ENCODE data around the gene P2RX5.
A peak's percentile ranks its signal among the peaks of the same experiment; 100 is the strongest.
"Not testable (repeated sequence)": the region's sequence is repeated elsewhere in the genome, so short reads cannot be mapped to it uniquely, and the experiment has no call there.

The P2RX5 gene

DNA sequence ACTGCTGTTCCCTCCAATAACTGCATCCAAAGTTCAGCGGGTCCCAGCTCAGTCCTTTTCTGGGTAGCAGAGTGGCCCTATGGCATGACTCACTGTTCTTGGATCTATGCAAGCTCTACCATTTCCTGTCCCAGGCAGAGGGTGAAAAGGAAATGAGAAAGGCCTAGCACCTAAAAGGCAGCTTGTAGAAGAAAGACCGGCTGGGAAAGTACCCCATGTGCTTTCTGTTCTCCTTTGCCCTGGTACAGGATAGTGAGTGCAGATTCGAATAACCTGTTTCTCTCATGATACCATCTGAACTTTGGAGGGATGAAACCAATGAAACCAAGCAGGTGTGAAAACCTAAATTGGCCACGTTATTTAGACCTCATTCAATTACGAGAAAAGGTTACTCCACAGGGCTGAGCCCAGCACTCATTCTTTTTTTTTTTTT, 15.0 kb upstream of the P2RX5 start:
- no peak for DNase-seq (ENCODE audit: low read depth)

DNA sequence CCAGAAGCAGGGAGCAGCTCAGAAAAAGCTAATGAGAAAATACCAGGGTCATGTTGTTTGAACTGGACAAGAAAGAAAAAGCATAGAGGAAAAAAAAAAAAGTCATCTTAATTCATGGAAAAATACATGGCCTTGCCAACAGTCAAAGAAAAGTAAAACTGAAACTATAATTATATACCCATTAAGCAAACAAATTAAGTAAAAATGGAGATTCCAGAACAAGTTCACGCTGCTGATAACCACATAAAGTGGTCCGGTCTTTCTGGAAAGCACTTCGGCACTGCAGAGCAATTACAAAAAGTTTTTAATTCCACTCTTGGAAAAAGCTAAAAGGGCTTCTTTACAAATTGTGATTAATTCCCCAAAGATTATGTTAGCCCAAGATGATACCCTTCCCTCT, 12.4 kb upstream of the P2RX5 start:
- no peak for DNase-seq (ENCODE audit: low read depth)

DNA sequence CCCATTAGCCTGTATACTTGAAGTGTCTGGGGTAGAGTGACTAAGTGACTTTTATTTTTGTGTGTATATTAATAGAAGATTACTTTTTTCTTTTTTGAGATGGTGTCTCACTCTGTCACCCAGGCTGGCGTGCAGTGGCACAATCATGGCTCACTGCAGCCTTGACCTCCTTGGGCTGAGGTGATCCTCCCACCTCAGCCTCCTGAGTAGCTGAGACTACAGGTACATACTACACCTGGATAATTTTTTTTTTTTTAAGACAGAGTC, 9.7 kb upstream of the P2RX5 start:
- DNase-seq (ENCODE audit: low read depth) = not testable (repeated sequence)

DNA sequence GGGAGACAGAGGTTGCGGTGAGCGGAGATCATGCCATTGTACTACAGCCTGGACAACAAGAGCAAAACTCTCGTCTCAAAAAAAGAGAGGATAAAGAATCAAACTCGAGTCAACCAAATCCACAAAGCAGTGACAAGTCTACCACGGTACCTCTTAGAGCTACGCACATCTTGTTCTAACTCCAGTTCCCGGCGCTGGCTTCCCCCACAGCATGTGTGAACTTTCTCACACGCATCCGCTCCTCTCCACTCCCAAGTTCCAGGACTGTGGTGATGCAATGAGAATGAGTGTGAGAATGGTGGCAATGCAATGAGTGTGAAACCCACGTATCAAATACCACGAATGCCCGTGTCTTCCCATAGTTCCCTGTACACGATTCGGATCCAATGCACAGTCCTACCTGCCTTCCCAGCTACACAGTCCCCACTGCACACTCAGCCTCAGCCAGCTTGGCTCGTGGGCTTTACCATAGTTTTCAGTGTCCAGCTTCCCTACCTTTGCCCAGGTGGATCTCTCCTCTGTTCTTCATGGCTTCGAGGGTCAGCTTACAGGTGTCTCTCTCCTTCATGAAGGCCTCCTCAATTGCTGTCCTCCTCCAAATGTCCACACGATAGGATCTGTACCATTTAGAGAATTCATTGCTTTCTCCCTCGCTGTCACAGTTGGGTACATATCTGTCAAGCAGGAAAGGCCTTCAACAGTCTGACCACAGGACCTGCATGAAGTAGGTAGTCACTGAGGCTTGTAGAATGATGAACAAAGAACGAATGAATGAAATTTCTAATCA, 9.2 kb upstream of the P2RX5 start:
- DNase-seq (ENCODE audit: low read depth) = no peak

DNA sequence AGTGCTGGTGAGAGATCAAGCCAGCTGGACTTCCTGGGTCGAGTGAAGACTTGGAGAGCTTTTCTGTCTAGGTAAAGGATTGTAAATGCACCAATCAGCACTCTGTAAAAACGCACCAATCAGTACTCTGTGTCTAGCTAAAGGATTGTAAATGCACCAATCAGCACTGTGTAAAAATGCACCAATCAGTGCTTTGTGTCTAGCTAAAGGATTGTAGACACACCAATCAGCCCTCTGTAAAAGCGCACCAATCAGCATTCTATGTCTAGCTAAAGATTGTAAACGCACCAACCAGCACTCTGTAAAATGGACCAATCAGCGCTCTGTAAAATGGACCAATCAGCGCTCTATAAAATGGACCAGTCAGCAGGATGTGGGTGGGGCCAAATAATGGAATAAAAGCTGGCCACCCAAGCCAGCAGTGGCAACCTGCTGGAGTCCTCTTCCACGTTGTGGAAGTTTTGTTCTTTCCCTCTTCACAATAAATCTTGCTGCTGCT, 6.1 kb upstream of the P2RX5 start:
- DNase-seq (ENCODE audit: low read depth) = not testable (repeated sequence)

DNA sequence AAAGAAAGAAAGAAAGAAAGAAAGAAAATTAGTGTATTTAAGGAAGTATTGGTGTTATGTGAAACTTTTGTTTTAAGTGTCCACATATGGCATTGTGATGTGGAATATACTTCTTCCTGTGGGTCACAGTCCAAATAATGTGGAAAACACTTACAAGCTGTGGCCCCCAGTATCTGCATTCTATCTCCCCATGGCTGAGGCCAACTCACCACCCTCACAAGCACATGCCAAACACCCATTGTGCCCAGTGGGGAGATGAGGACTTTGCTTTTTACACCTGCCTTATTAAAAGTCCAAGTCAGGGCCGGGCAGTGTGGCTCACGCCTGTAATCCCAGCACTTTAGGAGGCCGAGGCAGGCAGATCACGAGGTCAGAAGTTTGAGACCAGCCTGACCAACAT, 4.0 kb upstream of the P2RX5 start:
- DNase-seq (ENCODE audit: low read depth) = no peak

DNA sequence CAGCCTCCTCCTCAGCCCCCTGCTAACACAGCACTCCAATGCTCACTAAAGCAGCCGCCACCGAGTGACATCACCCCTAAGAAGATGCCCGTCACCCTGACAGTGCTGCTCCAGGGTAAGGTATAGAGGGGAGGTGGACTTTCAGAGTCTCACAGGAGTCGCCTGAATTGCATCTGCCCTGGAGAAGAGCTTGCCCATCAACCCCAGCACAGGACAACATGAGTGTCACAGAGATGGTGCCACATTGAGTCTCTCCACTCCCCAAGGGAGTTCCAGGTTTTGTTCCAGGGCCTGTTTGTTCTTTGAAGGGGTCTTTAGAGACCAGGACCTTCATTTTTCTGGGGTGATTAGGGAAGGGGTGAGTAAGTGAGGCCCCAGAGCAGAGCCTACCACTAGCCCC, 2.2 kb upstream of the P2RX5 start:
- no peak for DNase-seq (ENCODE audit: low read depth)

DNA sequence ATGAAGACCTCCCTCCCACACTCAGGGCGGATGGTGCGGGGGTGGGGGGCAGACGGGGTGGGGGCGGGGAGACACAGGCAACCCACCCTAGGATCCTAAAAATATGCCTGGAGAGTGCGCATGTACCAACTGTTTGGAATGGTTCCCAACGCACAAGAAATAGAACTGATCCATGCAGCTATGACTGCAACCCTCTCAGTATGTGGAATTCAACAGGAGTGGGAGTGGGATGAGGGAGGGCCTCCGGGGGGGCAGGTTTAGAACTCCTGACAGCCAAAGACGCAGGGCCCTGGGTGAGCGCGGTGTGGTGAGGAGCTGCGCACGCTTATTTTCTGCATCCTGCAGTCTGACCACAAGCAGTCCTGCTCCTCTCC, 1.1 kb upstream of the P2RX5 start:
- DNase-seq (ENCODE audit: low read depth) = no peak

DNA sequence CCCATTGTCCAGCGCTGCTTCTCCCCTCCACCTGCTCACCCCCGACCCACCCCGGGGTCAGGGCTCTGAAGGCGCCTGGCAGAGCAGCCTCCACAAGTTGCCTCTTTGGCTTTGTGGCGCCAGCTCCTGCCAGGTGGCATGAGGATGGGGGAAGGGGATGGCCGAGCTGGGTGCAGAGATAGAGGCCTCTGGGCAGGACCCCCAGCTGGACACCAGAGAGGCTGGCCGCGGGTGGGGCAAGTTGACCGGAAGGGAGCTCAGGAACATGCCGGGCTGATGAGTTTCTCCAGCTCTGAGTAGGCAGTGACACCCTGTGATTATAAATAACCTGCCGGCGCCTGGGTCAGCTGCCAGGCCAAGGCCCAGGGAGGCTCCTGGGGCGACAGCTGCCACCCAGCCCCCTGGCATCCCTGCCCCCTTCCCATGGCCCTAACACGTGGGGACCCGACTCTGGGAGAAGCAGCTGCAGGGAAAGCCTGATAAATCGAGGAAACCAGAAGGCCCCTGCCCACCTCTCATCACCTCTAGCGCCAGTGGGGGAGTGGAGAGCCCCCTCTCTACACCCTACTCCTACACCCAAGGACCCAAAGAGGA, 729 bp downstream of the P2RX5 start:
- no peak for DNase-seq (ENCODE audit: low read depth)

DNA sequence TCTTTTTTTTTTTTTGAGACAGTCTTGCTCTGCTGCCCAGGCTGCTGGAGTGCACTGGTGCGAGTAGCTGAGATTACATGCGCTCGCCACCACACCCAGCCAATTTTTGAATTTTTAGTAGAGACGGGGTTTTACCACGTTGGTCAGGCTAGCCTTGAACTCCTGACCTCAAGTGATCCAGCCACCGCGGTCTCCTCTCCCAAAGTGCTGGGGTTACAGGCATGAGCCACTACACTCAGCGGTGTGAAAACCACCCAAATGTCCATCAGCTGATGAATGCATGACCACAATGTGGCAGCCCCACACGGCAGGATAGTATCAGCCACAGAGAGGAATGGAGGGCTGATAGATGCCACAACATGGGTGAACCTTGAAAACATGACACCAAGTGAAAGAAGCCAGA, 2.1 kb downstream of the P2RX5 start:
- peak; percentile 34 for DNase-seq (ENCODE audit: low read depth)

DNA sequence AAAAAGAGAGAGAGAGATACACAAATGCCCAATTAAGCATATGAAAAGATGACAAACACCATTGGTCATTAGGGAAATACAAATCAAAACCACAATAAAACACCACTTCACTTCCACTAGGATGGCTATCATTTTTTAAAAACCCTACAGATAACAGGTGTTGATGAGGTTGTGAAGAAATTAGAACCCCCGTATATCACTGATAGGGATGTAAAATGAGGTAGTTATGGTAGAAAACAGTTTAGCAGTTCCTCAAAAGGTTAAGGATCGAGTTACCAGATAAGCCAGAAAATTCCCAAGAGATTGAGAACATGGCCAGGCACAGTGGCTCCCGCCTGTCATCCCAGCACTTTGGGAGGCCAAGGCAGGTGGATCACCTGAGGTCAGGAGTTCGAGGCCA, 2.8 kb downstream of the P2RX5 start:
- DNase-seq (ENCODE audit: low read depth) = no peak

DNA sequence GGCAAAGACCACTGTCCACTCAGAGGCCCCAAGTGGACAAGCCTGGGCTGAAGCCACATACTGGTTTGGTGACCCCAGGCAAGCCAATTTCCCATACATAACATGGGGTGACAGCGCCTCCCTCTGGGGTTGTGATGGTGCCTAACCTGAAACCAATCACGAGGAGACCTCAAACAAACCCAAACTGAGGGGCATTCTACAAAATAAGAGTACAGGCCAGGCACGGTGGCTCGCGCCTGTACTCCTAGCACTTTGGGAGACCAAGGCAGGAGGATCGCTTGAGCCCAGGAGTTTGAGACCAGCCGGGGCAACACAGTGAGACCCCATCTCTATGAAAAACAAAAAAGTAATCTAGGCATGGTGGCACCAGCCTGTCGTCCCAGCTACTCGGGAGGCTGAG, 3.6 kb downstream of the P2RX5 start:
- DNase-seq (ENCODE audit: low read depth) = no peak

DNA sequence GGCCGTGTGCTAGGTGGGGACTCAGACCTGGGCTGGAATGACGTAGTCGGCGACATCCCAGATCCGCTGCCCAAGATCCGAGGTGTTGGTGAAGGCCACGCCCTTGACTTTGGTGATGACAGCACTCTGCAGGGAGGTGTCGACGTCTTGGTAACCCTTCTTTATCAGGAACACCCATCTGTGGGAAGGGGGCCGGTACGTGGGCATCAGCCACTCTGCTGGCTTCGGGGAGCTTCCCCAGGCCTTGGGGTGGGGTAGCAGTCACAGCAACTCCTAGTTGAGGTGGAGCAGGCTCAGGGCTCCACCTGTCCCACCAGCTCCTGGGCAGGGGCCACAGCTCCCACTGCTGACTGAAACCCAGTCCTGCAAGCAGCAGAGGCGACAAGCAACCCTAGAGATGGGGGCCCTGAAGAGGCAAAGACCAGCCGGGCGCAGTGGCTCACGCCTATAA, 4.3 kb downstream of the P2RX5 start:
- DNase-seq (ENCODE audit: low read depth) = no peak

DNA sequence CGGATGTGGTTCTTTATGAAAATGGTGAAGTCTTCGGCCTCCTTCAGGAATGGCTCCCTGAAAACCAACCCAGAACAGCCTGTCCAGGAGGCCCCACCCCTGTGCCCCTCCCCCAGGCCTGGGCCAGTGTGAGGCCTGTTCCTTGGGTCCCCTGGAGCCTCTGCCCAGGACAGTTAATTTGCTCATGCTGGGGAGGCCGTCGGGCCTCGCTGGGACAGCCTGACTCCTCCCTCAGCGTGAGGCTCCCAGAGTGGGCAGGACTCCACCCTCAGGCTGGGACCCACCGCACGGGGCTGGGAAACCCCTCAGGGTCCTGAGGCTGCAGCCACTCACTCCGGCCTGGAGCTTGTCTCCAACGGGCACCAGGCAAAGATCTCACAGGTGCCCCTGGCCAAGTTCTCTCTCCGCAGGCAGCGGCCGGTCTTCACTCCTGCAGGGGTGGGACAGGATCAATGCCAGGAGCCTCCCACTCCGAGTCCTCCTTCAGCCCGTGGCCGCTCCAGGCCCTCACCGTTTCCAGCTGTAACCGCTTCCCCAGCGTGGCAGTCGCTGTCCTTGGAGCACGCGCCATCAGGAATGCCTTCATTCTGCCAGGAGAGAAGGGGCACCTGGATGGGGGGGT, 5.8 kb downstream of the P2RX5 start:
- DNase-seq (ENCODE audit: low read depth) = no peak

DNA sequence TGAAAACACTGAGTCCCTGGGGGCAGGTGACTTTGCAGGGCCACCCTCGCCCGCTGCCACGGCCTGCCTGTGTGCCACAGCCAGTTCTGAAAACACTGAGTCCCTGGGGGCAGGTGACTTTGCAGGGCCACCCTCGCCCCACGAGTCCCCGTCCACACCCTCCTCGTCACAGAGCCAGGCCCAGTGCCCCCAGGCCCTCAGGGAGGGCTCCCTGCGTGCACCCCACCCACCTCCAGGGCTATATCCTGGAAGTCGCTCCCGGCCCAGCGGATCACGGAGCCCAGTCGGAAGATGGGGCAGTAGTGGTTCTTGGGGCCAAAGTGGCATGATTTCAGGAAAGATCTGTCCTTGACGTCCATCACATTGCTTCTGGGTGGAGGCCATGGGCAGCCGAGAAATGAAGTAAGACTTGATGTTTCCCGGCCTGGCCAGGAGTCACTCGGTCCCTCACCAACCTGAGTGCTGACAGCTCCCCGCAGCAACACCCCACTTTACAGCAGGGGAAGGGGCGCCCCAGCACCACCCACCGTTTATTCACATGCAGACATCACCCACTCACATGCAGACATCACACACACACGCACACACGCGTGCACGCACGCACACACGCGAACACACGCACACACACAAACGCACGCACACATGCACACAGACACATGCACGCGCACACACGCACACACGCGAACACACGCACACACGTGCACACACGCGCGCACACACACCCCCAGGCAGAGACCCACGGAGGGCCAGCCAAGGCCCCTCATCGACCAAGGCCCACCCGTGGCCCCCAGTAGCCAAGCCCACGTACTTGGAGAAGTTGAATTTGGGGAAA, 6.5 kb downstream of the P2RX5 start:
- no peak for DNase-seq (ENCODE audit: low read depth)

DNA sequence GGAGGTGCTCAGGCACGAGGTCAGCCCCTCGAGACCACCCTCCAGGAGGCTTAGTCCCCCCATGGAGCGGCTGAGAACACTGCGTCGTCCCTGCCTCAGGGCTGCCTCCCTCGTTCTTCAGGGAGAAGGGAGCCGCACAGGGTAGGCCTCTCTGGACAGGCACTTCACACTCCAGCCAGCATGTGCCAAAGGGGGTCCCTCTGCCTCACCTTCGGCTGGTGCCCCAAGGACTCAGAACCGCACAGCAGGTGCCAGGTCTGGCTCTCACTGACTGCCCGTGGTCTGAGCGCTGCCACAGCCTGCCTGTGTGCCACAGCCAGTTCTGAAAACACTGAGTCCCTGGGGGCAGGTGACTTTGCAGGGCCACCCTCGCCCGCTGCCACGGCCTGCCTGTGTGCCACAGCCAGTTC, 7.1 kb downstream of the P2RX5 start:
- DNase-seq (ENCODE audit: low read depth) = no peak

DNA sequence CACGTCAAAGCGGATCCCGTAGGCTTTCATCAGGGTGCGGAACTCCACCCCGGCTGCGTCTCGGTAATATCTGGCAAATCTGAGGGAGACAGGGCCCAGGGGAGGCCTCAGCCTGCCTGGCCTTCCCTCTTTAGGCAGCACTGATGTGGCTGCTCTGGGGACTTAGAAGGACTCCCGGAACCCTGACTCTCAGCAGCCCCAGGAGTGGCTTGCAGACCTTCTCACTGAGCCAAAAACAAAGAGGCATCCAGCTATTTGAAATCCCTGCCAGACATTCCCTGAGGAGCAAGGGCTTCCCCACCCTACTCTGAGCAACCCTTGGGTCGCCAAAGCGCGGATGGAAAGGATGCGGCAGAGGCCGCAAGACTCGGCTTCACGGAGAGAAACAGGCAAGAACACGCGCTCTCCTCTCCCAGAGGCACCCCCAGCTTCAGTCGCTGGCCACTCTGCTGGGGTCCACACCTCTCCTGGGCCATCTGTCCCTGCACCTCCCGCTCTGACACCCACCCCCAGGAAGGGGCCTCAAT, 7.9 kb downstream of the P2RX5 start:
- DNase-seq (ENCODE audit: low read depth) = no peak

DNA sequence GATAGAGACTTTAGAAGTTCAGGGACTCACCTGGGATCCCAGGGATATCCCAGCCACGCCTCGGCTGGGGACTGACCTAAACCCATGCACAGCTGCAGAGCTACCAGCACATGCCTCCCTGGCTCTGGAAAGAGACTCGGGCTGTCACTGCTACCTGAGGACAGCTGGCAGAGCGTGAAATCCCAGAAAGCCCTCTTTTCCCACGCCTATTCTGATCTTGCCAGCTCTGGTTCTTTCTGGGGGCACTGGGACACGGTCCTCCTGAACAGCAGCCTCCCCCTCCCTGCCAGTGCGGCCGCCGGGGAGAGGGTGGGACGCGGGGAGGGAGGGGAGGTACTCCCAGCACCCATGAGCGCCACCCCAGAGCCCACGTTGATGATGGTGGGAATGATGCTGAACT, 10.8 kb downstream of the P2RX5 start:
- DNase-seq (ENCODE audit: low read depth) = no peak

DNA sequence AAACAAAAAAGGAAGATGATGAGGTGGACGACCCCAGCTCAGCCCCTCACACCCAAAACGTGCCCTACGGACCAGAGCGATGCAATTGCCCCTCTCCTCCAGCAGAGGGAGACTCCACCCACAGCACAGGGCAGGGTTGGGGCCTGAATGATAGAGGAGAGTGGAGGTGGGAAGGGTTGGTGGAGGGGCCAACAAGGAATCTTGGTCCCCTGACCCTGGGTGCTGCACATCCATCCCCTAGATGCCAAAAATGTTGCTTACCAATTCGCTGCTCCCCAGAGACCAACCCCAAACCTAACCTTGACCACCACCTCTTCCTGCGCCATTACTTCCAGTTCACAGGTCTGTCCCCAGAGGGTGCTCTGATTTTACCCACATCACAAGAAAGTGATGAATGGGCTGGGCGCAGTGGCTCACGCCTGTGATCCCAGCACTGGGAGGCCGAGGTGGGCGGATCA, 12.9 kb downstream of the P2RX5 start:
- no peak for DNase-seq (ENCODE audit: low read depth)

DNA sequence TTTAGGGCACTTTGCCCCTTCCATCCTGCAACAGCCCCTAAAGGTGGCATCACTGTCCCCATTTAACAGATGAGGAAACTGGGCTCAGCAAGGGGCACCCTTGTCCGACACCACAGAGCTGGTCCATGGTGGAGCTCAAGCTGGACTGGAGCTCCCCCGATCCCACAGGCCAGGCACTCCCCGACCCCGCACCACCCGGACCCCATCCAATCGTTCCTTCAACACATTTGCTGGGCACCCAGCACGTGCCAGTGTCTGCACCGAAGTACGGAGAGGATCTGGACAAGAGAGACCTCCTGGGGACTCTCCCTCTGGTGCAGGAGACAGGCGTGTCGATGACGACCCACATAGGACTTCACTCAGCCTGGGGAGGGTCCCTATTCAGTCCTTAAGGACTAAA, 13.9 kb downstream of the P2RX5 start:
- DNase-seq (ENCODE audit: low read depth) = no peak

DNA sequence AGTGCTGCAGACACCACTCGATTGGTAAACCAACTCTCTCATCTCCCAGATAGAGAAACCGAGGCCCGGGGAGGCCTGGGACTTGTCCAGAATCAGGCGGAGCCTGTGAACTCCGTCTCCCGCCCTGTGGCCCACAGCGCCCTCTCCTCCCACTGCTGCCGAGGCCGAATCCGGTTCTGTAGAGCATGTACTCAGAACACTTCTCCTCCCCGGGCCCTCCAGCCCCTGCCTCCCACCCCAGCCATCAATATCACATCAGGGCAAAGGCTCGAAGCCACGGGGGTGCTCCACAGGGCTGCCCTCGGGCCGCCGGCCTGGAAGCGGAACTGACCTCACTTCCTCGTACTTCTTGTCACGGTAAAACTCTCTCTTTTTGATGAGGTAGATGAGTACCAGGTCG, 14.4 kb downstream of the P2RX5 start:
- DNase-seq (ENCODE audit: low read depth) = no peak

DNA sequence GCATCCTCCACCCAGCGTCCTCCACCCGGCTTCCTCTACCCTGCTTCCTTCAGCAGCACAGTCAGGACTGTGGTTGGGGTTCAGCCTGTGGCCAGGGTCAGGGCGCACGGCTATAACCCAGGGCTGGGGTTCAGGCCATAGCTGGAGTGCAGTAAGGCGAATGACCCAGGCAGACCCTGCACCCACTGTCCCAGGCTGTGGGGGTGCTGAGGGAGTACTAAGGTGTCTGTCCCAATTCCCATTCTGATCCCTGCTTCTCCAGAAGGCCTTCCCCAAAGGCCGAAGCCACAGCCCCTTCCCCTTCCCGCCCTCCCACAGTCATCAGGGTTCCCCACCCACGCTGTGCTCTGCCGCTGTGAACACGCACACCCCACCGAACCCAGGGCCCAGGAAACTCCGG, 14.9 kb downstream of the P2RX5 start:
- DNase-seq (ENCODE audit: low read depth) = no peak
